KMS-11 (cell line): Measurements from ENCODE around the gene CFAP46.

Experiments used
- H2AFZ ChIP-seq: fragments of 200-600 bp; sonication (generic); 2 replicates; pipeline ENCODE4 v1.6.1; 2016; ENCODE audit warnings: antibody characterized with exemption, mixed run types, low read depth
- H3K27ac ChIP-seq: fragments of 200-600 bp; sonication (generic); 2 replicates; pipeline ENCODE4 v1.6.1; 2016; ENCODE audit warnings: mild to moderate bottlenecking, mixed run types
- H3K27me3 ChIP-seq: fragments of 200-600 bp; sonication (generic); 2 replicates; pipeline ENCODE4 v1.6.1; 2017; ENCODE audit warnings: mild to moderate bottlenecking, low read depth, mixed run types, moderate library complexity; ENCODE audit not compliant: insufficient read depth
- H3K36me3 ChIP-seq: fragments of 200-600 bp; sonication (generic); 2 replicates; pipeline ENCODE4 v1.6.1; 2017; ENCODE audit warnings: mild to moderate bottlenecking, mixed run types; ENCODE audit not compliant: insufficient read depth
- H3K4me1 ChIP-seq: fragments of 200-600 bp; sonication (generic); 2 replicates; pipeline ENCODE4 v1.6.1; 2016; ENCODE audit warnings: mild to moderate bottlenecking, low read depth, mixed run types; ENCODE audit not compliant: poor library complexity, severe bottlenecking
- H3K4me2 ChIP-seq: fragments of 200-600 bp; sonication (generic); 2 replicates; pipeline ENCODE4 v1.7.0; 2016; ENCODE audit warnings: mild to moderate bottlenecking, mixed run types
- H3K4me3 ChIP-seq: fragments of 200-600 bp; sonication (generic); IDR thresholded peaks from 2 replicates; pipeline ENCODE4 v1.6.1; 2017; ENCODE audit warnings: low read depth, low read length, mixed read lengths; ENCODE audit not compliant: insufficient read depth
- H3K79me2 ChIP-seq: fragments of 200-600 bp; sonication (generic); 2 replicates; pipeline ENCODE4 v1.6.1; 2016; ENCODE audit warnings: low read depth, mixed run types; ENCODE audit not compliant: insufficient read depth
- H3K9ac ChIP-seq: fragments of 200-600 bp; sonication (generic); 2 replicates; pipeline ENCODE4 v1.6.1; 2016; ENCODE audit warnings: mild to moderate bottlenecking, mixed run types
- H4K20me1 ChIP-seq: fragments of 200-600 bp; sonication (generic); 2 replicates; pipeline ENCODE4 v1.6.1; 2016; ENCODE audit warnings: mild to moderate bottlenecking, mixed run types; ENCODE audit not compliant: insufficient read depth
- TF ChIP-seq, protein P1 (sequence below): fragments of 200-600 bp; sonication (generic); conservative IDR thresholded peaks from 2 replicates; pipeline ENCODE4 v1.6.1; 2017; ENCODE audit warnings: low read depth, mild to moderate bottlenecking, antibody characterized with exemption, low read length, moderate library complexity, mixed read lengths

The CFAP46 gene

DNA sequence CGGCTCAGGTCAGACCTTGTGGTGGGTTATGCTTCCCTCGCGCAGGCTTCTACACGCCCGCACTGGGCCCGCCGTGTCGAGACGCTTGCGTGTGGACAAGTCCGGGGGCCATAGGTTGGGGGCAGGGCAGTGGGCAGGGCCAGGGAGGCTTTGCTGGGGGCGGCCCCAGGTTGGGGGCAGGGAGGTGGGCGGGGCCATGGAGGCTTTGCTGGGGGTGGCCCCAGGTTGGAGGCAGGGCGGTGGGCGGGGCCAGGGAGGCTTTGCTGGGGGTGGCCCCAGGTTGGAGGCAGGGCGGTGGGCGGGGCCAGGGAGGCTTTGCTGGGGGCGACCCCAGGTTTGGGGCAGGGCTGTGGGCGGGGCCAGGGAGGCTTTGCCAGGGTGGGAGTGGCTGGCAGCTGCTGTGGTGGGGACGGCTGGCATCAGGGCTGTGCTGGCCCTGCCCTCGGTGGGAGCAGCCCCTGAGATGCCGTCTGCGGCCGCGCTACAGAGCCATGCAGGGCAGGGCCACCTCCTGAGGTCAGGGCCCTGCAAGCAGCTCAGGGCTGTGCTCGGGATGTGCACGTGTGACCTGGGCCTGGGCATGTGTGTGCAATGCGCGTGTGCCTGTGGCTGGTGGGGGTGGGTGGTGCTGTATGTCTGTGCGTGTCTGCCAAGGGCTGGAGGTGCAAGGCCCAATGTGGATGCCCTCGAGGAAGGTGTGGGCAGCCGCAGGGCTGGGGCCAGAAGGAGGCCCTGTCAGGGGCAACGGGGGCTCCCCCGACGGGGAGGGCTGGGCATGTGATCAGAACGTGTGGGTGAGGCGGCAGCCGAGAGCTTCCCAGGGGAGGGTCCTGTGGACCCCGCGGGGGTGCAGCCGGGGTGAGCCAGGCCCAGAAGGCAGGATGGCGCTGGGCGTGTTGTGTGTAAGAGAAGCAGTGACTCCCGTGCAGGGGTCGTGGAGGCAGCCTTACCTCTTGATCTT, 84.0 kb downstream of the CFAP46 start:
- no peaks in the 10 kb centered on the region for H3K4me1 ChIP-seq
- no peak overlapping the region for H3K9ac ChIP-seq
- H4K20me1 ChIP-seq, result no peaks in the 10 kb centered on the region
- H3K27ac ChIP-seq, result no peak overlapping the region
- no peaks in the 10 kb centered on the region for H3K79me2 ChIP-seq
- H3K36me3 ChIP-seq, result no peaks in the 10 kb centered on the region
- TF ChIP-seq, protein P1, sequence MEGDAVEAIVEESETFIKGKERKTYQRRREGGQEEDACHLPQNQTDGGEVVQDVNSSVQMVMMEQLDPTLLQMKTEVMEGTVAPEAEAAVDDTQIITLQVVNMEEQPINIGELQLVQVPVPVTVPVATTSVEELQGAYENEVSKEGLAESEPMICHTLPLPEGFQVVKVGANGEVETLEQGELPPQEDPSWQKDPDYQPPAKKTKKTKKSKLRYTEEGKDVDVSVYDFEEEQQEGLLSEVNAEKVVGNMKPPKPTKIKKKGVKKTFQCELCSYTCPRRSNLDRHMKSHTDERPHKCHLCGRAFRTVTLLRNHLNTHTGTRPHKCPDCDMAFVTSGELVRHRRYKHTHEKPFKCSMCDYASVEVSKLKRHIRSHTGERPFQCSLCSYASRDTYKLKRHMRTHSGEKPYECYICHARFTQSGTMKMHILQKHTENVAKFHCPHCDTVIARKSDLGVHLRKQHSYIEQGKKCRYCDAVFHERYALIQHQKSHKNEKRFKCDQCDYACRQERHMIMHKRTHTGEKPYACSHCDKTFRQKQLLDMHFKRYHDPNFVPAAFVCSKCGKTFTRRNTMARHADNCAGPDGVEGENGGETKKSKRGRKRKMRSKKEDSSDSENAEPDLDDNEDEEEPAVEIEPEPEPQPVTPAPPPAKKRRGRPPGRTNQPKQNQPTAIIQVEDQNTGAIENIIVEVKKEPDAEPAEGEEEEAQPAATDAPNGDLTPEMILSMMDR, result no peak
- H3K27me3 ChIP-seq, result peaks cover 43% of the 10 kb centered on the region
- no peak overlapping the region for H3K4me2 ChIP-seq
- no peak overlapping the region for H3K4me3 ChIP-seq
- no peak overlapping the region for H2AFZ ChIP-seq

DNA sequence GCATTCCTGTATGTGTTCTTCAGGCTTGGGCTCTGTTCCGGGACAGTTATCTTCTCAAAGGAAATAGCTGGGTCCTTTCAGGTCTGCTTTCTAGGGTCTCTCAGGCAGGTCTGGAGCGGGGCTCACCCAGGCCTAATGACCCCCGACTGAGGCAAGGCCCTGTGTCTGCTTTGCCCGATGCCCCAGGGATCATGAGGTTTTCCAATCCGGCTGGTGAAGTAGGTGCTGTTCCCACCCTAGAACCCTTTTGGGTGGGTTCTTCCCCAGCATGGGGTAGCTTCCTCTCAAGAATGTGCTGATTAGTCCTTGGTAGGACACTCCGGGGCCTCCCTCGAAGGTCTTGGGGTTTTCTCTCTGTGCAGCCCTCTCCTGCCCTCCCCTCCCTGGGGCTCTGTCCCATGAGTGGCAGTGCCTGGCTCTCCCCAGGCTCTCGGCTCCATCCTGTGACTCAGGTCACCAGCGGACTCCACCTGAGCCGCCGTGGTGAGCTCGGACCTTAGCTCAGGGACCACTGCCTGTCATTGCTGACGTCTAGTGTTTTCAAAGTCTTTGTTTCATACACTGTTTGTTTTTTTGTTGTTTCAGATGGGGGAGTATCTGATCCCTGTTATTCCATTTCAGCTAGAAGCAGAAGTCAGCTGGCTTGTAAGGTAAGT, 85.4 kb downstream of the CFAP46 start:
- Histone ChIP-seq H4K20me1 (no peaks in the 10 kb centered on the region), H3K36me3 (no peaks in the 10 kb centered on the region), H3K27me3 (peaks cover 42% of the 10 kb centered on the region), H3K79me2 (no peaks in the 10 kb centered on the region), H3K4me1 (no peaks in the 10 kb centered on the region), H3K4me3 (no peak overlapping the region), H2AFZ (no peak overlapping the region), H3K9ac (no peak overlapping the region), H3K27ac (no peak overlapping the region), H3K4me2 (no peak overlapping the region)
- TF ChIP-seq, protein P1, result no peak

DNA sequence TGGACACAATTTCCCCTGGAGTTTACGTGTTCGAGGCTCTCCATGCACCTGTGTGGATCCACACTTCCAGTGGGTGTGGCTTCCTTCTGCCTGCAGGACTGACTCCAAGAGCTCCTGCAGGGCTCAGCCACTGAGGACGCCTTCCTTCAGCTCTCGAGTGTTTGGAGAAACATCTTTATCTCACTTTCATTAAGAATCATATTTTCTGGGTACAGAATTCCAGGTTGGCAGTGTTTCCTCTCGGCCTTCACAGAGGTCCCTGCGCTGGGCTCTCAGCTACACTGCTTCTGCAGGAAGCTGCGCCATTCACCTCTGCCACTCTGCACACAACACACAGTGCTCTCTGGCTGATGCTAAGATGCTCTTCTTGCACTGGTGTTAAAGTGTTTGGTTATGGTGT, 86.5 kb downstream of the CFAP46 start:
- TF ChIP-seq, protein P1, result no peak
- H2AFZ ChIP-seq, result no peak overlapping the region
- no peak overlapping the region for H3K27ac ChIP-seq
- no peaks in the 10 kb centered on the region for H4K20me1 ChIP-seq
- H3K4me1 ChIP-seq, result no peaks in the 10 kb centered on the region
- H3K36me3 ChIP-seq, result no peaks in the 10 kb centered on the region
- no peak overlapping the region for H3K9ac ChIP-seq
- no peak overlapping the region for H3K4me2 ChIP-seq
- H3K79me2 ChIP-seq, result no peaks in the 10 kb centered on the region
- H3K27me3 ChIP-seq, result peaks cover 41% of the 10 kb centered on the region
- H3K4me3 ChIP-seq, result no peak overlapping the region

DNA sequence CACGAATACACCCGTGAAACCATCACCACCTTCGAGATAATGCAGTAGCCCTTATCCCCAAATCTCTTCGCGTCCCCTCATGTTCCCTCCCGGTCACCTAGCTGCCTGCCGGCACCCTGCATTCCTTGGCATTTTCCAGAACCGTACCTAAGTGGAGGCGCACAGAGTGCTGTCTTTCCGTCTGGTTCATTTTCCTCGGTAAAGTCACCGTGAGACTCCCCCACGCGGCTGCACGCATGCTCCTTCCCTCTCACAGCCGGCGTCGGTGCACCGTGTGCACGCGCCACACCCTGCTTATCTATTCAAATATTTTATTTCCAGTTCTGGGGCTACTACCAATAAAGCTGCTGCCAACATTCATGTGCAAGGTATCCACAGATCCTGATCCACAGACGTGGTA, 90.9 kb downstream of the CFAP46 start:
- Histone ChIP-seq H3K36me3 (no peaks in the 10 kb centered on the region), H3K27me3 (peaks cover 55% of the 10 kb centered on the region), H3K79me2 (no peaks in the 10 kb centered on the region), H3K4me2 (no peak overlapping the region), H3K9ac (no peak overlapping the region), H3K4me3 (no peak overlapping the region), H2AFZ (no peak overlapping the region), H3K27ac (no peak overlapping the region), H3K4me1 (no peaks in the 10 kb centered on the region), H4K20me1 (no peaks in the 10 kb centered on the region)
- TF ChIP-seq, protein P1, result no peak
